K562 (cell line): ENCODE data around the gene FUNDC1. TPM values are rescaled to one million over a fixed set of nuclear protein-coding genes. Genes with fewer than 3 reads are reported as not detected.

ENCODE experiments used
- CSDE1 ChIP-seq, 2 experiments: fragments of 450-650 bp; IDR thresholded peaks; 2 replicates each; pipeline ENCODE4 v1.6.1; 2016; ENCODE audit warnings: mild to moderate bottlenecking in 1 of 2
- CTCF ChIP-seq, 3 experiments: IDR thresholded peaks in 2 of 3; conservative IDR thresholded peaks in 1 of 3; 2 replicates each; pipeline ENCODE4 v1.5.1; 2011 to 2012; ENCODE audit warnings: low read length in 3 of 3, mild to moderate bottlenecking in 3 of 3, control low read depth in 2 of 3, improper control_type of control experiment in 1 of 3, inconsistent platforms in 1 of 3, low read depth in 1 of 3, mixed read lengths in 1 of 3, moderate library complexity in 1 of 3; ENCODE audit not compliant: insufficient read depth in 2 of 3
- DMBX1 ChIP-seq: fragments of 250-450 bp; sonication (Bioruptor Pico); IDR thresholded peaks from 2 replicates; pipeline ENCODE4 v1.8.0; 2022; ENCODE audit warnings: inconsistent platforms, mild to moderate bottlenecking, moderate library complexity, borderline replicate concordance
- FOXK2 ChIP-seq, 2 experiments: fragments of 450-650 bp; IDR thresholded peaks in 1 of 2; conservative IDR thresholded peaks in 1 of 2; 2 replicates each; pipeline ENCODE4 v1.6.1; 2016; ENCODE audit warnings: low read depth in 2 of 2, mild to moderate bottlenecking in 1 of 2
- KAT7 ChIP-seq: sonication (generic); formaldehyde crosslinking; IDR thresholded peaks from 2 replicates; pipeline ENCODE4 v1.8.0; 2022; ENCODE audit warnings: missing genetic modification reagents, mild to moderate bottlenecking, borderline replicate concordance
- LEF1 ChIP-seq: fragments of 450-650 bp; IDR thresholded peaks from 2 replicates; pipeline ENCODE4 v1.6.1; 2016; ENCODE audit warnings: mild to moderate bottlenecking
- MNT ChIP-seq, 2 experiments: fragments of 450-650 bp; conservative IDR thresholded peaks; 2 replicates each; pipeline ENCODE4 v1.6.1; 2017; ENCODE audit warnings: mild to moderate bottlenecking in 2 of 2, moderate library complexity in 2 of 2
- MYBL2 ChIP-seq, 2 experiments: fragments of 450-650 bp in 1 of 2; sonication (generic) in 1 of 2; formaldehyde crosslinking in 1 of 2; IDR thresholded peaks; 2 replicates each; pipeline versions ENCODE4 v1.6.1 to v1.8.1; 2017 to 2022; ENCODE audit warnings: borderline replicate concordance in 1 of 2, inconsistent platforms in 1 of 2, low read depth in 1 of 2, mild to moderate bottlenecking in 1 of 2, missing genetic modification reagents in 1 of 2, moderate library complexity in 1 of 2
- NBN ChIP-seq: fragments of 450-650 bp; IDR thresholded peaks from 2 replicates; pipeline ENCODE4 v1.6.1; 2016; ENCODE audit warnings: low read depth, mild to moderate bottlenecking
- NELFE ChIP-seq: IDR thresholded peaks from 2 replicates; pipeline ENCODE4 v1.6.1; 2011; ENCODE audit warnings: mild to moderate bottlenecking; ENCODE audit not compliant: insufficient read depth, insufficient read length
- PATZ1 ChIP-seq: fragments of 250-450 bp; sonication (Bioruptor Pico); IDR thresholded peaks from 2 replicates; pipeline ENCODE4 v1.5.0; 2020; ENCODE audit warnings: mild to moderate bottlenecking, borderline replicate concordance
- POLR2A ChIP-seq: fragments of 450-650 bp; conservative IDR thresholded peaks from 2 replicates; pipeline ENCODE4 v1.6.1; 2016
- SETDB1 ChIP-seq: IDR thresholded peaks from one replicate; pipeline ENCODE4 v1.6.1; 2012; ENCODE audit warnings: low read length, control low read depth, inconsistent platforms
- TSHZ1 ChIP-seq: fragments of 250-450 bp; sonication (Bioruptor Pico); IDR thresholded peaks from 2 replicates; pipeline ENCODE4 v1.4.0; 2020; ENCODE audit warnings: mild to moderate bottlenecking, moderate library complexity
- ZFP1 ChIP-seq: fragments of 450-650 bp; formaldehyde crosslinking; IDR thresholded peaks from 2 replicates; pipeline ENCODE4 v1.4.0; 2020; ENCODE audit warnings: mild to moderate bottlenecking, mixed read lengths
- ZNF740 ChIP-seq, 3 experiments: fragments of 200-800 bp in 1 of 3; sonication (Bioruptor generic) in 1 of 3; sonication (generic) in 1 of 3; formaldehyde crosslinking in 1 of 3; IDR thresholded peaks; 2 replicates each; pipeline versions ENCODE4 v1.6.1 to v1.8.0; 2016 to 2022; ENCODE audit warnings: mild to moderate bottlenecking in 2 of 3, missing compliant biosample characterization in 2 of 3, missing genetic modification characterization in 2 of 3, missing genetic modification reagents in 1 of 3
- ZNF778 ChIP-seq: fragments of 450-650 bp; formaldehyde crosslinking; IDR thresholded peaks from 2 replicates; pipeline ENCODE4 v1.4.0; 2020; ENCODE audit warnings: mild to moderate bottlenecking, moderate library complexity
- polyA plus RNA-seq, 8 experiments: library from polyadenylated mRNA; depleted of rRNA in 4 of 8; stranded (reverse) in 5 of 8; unstranded in 3 of 8; fragments of >200 nt; fragmentation: Nextera tagmentation in 2 of 8; fragmentation: Illumina TruSeq in 1 of 8; extraction: Ambion mirVana in 2 of 8; extraction: Trizol in 1 of 8; gene quantifications; 2 replicates each; pipeline versions ENCODE4 v1.2.1 to v1.2.3, GENCODE V29; 2011 to 2014; ENCODE audit warnings: inconsistent platforms in 1 of 8, missing spikeins in 1 of 8
- total RNA-seq, 7 experiments: library from RNA; depleted of rRNA in 6 of 7; stranded (reverse); fragments of >200 nt in 6 of 7; fragmentation: Illumina TruSeq in 2 of 7; extraction: Trizol in 2 of 7; gene quantifications; 2 replicates each; pipeline versions ENCODE4 v1.2.1 to v1.2.3, GENCODE V29; 2011 to 2021; ENCODE audit warnings: low replicate concordance in 1 of 7

FUNDC1 gene
- total and polyA plus RNA-seq, 9 of the 15 experiments (the other 6 are each of a cell fraction or from before 2014, with no cell fraction given), result 15.6 to 59.1 (median 29.3) TPM

- TF ChIP-seq PATZ1 (CRISPR knock-in tag) (no peak), TSHZ1 (CRISPR knock-in tag) (no peak), SETDB1 (no peak), CSDE1 (IDR thresholded peaks at IDR 0.05) (no peak), KAT7 (CRISPR knock-in tag) (no peak), CTCF (IDR thresholded peaks at IDR 0.05 in 2 of 3, conservative IDR thresholded peaks at IDR 0.05 in 1 of 3; ENCODE audit: insufficient read depth in 2 of 3, low read depth in 1 of 3, low read length in 3 of 3) (no peak), MYBL2 (IDR thresholded peaks at IDR 0.05; ENCODE audit: low read depth) (no peak), MYBL2 (CRISPR knock-in tag; IDR thresholded peaks at IDR 0.05; ENCODE audit: borderline replicate concordance) (no peak), ZNF778 (no peak), ZNF740 (CRISPR knock-in tag; IDR thresholded peaks at IDR 0.05) (no peak), ZNF740 (tag; IDR thresholded peaks at IDR 0.05) (no peak), ZFP1 (CRISPR knock-in tag) (no peak), LEF1 (peak; percentile 39; the same call in 1 of the 2 replicates), DMBX1 (CRISPR knock-in tag) (no peak), MNT (conservative IDR thresholded peaks at IDR 0.05) (peak; percentile 10 to 64; a peak in 2 of 4 replicates), NBN (no peak), POLR2A (0 out of 2 replicates have a peak, but pooled peaks have one; percentile 23), FOXK2 (conservative IDR thresholded peaks at IDR 0.05 in 1 of 2, IDR thresholded peaks at IDR 0.05 in 1 of 2; ENCODE audit: low read depth in 2 of 2) (peak; percentile 54 to 67), NELFE (no peak)
Measured at GRCh38 chrX:44484607-44485146, 58.0 kb downstream of the FUNDC1 start (continued).
